Hippocampal formation (tissue), 2 donors: Measurements from ENCODE around the gene CRPPA.

Experiments used
- DNase-seq, 2 donors: peaks; one replicate each; lab custom pipeline; 2025; lab: John Stamatoyannopoulos, UW

The CRPPA gene

GRCh38 chr7:16422917-16423316 is 1.6 kb upstream of the CRPPA start:
- no peak for DNase-seq

DNA sequence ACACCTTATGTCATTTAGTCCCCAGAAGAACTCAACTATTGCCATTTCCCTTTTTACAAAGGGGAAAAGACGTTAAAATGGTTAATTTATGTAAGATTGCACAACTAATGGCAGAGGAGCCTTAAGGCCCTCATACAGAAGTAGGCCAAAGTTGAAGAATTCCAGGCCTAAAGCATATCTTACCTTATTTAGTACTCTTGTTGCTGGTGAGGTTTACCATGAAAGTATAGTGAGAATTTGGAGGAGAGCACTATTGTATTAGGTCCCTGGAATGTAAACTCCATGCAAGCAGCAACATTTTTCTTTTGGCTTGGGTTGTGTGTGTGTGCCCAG is 731 bp upstream of the CRPPA start:
- no peak for DNase-seq

DNA sequence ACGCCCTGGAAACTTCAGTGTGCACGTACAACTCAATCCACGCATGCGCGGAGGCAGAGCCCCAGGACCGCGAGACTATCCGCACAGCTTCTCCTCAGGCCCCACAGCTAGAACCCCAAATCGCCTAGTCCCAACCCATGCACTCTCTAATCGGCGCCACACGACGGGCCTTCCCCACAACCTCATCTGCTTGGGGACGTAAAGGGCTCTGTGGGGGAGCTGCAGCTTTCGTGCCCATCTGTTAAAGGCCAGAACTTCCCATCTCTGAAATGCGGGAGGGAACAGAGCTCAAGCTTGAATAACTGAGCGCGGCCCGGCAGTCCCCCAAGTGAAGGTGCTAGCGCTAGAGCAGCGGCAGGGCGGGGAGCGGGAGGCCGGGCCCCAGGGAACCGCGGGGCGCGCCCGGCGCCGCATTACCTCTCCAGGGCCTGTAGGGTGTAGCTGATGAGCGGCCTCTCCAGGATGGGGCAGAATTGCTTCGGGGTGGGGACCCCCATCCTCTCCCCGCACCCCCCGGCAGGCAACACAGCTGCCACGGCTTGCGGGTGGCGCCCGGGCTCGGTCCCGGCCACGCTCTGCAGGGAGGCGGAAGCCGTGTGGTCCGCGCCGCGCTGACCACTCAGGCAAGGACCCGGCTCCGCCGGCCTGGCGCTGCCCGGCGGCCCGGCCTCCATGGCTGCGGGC is 547 bp downstream of the CRPPA start:
- DNase-seq: peak; percentile 85 to 89

DNA sequence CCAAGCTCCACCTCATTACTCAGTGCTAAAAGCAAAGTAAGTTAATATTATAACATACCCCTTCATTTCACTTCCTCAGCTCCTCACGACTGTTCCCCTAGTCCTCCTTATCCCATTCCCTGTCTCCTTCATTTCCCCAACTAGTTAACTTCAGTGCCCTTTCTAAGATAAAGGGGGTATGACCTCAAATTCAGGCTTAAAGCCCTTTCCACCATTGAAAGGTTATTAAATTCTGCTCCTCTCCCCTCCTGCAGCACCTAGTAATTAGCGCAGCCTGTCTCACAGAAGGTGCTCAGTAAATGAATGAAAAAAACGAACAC is 1.0 kb downstream of the CRPPA start:
- no peak for DNase-seq

- DNase-seq: no peak
Observed at GRCh38 chr7:16419859-16420258, 1.5 kb downstream of the CRPPA start.

GRCh38 chr7:16419126-16419525 is 2.2 kb downstream of the CRPPA start:
- DNase-seq: no peak

DNA sequence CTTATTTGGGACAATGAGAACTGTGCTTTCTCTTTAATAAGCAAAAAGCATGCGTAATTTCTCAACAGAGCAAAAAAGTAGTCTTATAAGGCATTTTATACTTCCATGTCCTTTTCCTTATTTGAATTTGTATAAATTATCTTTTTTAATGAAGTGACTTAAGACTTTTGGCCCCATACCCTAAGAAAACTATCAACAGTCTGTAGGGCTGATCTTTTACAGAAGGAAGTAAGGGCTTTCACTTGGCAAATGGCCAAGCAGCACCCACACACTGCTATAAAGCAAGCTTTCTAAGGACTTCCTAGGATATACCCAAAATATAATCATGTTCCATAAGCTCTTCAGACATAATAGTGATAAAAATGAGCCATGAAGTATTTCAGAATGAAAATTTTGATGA is 3.4 kb downstream of the CRPPA start:
- no peak for DNase-seq

- DNase-seq: no peak
Observed at GRCh38 chr7:16416289-16417282, 4.8 kb downstream of the CRPPA start.

GRCh38 chr7:16412274-16413254 is 8.8 kb downstream of the CRPPA start:
- DNase-seq: no peak

- no peak for DNase-seq
Observed at GRCh38 chr7:16411391-16411790, 9.9 kb downstream of the CRPPA start.

- DNase-seq: peak in 1 of 2 donors; percentile 62
Observed at GRCh38 chr7:16409777-16410176, 11.6 kb downstream of the CRPPA start.

GRCh38 chr7:16404636-16405035 is 16.7 kb downstream of the CRPPA start:
- DNase-seq: no peak

DNA sequence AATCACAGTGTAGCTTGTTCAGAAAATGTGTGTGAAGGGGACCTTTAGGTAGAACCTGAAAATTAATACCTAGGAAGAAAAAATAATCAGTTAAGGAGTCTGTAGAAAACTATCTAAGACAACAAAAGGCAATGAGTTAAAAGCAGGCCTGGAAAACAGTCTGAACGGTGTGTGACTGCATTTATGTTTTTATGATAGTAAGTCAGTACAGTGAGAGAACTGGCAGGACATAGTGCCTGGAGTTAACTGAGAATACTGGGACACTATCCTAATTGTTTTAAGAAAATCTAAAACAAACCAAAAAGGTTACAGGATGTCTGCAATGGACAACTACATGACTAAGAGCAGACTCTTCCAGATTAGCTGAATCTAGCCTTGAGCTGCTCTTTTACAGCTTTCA is 17.9 kb downstream of the CRPPA start:
- DNase-seq: no peak

GRCh38 chr7:16402940-16403339 is 18.4 kb downstream of the CRPPA start:
- no peak for DNase-seq

DNA sequence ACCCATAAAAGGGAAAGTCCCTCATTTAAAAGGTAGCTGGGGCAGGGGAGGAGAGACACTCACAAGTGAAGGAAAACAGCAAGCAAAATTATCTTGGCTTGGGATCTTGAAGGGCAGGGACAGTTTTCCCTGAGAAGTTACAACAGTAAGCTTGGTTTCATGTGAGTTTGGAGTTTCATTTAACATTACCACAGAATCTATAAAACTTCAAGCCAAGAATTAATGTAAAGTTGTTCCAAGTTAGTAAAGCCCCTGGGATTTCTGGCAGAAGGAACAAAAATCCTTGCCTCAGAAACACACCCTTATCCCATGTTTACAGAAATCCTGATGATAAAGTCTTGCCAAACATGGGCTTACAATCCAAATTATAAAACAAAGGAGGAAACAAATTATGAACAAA is 19.2 kb downstream of the CRPPA start:
- DNase-seq: no peak

DNA sequence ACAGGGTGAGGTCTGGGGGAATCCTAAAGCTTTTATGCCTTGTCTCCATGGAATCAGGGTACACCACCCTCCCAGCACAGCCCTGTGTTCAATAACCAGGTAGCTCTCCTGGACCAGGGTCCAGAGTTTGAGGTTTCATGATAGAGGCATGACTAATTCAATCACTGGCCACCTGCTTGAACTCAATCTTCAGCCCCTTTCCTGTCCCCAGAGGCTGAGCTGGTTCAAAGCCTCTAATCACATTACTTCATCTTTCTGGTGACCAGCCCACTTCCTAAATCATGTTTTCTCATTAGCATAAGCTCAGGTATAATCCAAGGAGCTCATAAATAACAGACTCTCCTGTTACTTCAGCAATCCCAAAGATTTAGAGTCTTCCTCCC is 20.5 kb downstream of the CRPPA start:
- no peak for DNase-seq

GRCh38 chr7:16399916-16400892 is 21.1 kb downstream of the CRPPA start:
- DNase-seq: no peak

DNA sequence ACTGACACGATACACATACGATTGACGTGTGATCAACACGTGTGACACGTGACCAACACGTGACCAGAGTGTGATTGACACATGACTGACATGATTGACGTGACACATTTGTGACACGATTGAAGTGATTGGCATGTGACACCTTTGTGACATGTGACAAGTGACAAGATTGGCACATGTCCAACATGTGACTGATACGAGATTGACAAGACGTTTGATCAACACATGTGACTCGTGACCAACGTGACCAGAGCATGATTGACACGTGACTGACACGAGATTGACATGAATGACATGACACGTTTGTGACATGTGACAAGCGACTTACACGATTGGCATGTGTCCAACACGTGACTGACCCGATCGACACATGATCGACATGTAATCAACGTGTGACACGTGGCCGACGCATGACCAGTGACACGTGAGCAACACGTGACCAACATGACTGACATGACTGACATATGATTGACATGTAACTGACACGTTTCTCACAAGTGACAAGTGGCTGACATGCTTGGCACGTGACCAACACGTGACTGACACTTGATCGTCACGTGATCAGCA is 22.0 kb downstream of the CRPPA start:
- no peak for DNase-seq

- no peak for DNase-seq
Observed at GRCh38 chr7:16398146-16399017, 23.0 kb downstream of the CRPPA start.
